BLaER1 (cell line): ENCODE data around the gene CFAP298.

Experiments
- H3K27ac ChIP-seq: shearing (Covaris generic); formaldehyde crosslinking; 2 replicates; pipeline ENCODE4 v1.8.1; 2022
- H3K27me3 ChIP-seq: shearing (Covaris generic); formaldehyde crosslinking; 2 replicates; pipeline ENCODE4 v1.8.1; 2022
- H3K36me3 ChIP-seq: shearing (Covaris generic); formaldehyde crosslinking; 2 replicates; pipeline ENCODE4 v1.8.1; 2022
- H3K4me1 ChIP-seq: shearing (Covaris generic); formaldehyde crosslinking; 2 replicates; pipeline ENCODE4 v1.8.1; 2022
- H3K4me2 ChIP-seq: shearing (Covaris generic); formaldehyde crosslinking; 2 replicates; pipeline ENCODE4 v1.8.1; 2022
- H3K4me3 ChIP-seq: shearing (Covaris generic); formaldehyde crosslinking; 2 replicates; pipeline ENCODE4 v1.8.1; 2022
- H3K9ac ChIP-seq: shearing (Covaris generic); formaldehyde crosslinking; 2 replicates; pipeline ENCODE4 v1.8.1; 2022
- H3K9me3 ChIP-seq: shearing (Covaris generic); formaldehyde crosslinking; 2 replicates; pipeline ENCODE4 v1.8.1; 2022
- H4K20me1 ChIP-seq: shearing (Covaris generic); formaldehyde crosslinking; 2 replicates; pipeline ENCODE4 v1.8.1; 2022
- Cebpa-rat ChIP-seq: shearing (Covaris generic); IDR thresholded peaks from 2 replicates; pipeline ENCODE4 v1.8.1; 2022

CFAP298 gene

DNA sequence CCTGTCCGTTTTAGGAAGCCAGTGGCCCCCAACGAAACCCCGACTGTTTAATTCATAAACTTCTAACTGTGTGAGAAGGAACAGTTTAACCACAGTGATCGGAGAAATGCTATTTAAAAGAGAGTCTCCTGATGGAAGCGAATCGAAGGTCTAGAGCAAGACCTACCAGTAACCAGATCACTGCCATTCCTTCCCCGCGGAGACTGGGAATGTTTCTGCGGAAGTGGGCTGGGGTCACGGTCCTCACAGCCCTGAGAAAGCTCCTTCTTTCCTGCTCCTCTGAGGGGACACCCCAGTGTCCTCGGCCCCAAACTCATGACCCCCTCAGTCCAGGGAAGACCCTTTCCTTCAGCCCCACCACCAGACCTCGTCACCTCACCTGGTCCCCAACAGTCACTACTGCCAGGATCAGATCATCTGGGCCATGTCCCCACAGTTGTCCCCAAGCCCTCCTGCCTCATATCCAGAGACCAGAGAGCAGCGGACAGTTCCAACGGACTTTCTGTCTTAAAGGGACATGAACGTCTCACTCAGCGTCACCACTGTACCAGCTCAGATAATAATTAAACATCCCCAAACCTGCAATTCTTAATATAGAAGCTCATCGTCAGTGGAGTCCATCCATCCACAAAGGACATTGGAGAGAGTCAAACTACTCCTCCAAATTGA is 27.0 kb downstream of the CFAP298 start, which contains the start of gene TCP10L:
TSS of gene TCP10L (minus strand) at position 482 of the 669 bp plus-strand sequence. CDS start 1,219 bp downstream, outside the sequence.
- H3K27me3 ChIP-seq = no peaks in the 10 kb centered on the region
- H4K20me1 ChIP-seq = no peaks in the 10 kb centered on the region
- no peak within 1 kb of the TSS for H3K27ac ChIP-seq
- H3K4me2 ChIP-seq = no peak within 1 kb of the TSS
- no peak within 1 kb of the TSS for H3K9ac ChIP-seq
- H3K4me3 ChIP-seq = no peak within 1 kb of the TSS
- H3K4me1 ChIP-seq = no peaks in the 10 kb centered on the region
- H3K36me3 ChIP-seq = peaks cover 7% of the 10 kb centered on the region; the same call in 1 of the 2 replicates
- no peaks in the 10 kb centered on the region for H3K9me3 ChIP-seq
- TF ChIP-seq Cebpa-rat = no peak

GRCh38 chr21:32584472-32584871 is 27.7 kb downstream of the CFAP298 start:
- no peak for TF ChIP-seq Cebpa-rat
- Histone ChIP-seq H4K20me1 (no peaks in the 10 kb centered on the region), H3K27me3 (no peaks in the 10 kb centered on the region), H3K36me3 (peaks cover 7% of the 10 kb centered on the region; the same call in 1 of the 2 replicates), H3K4me1 (no peaks in the 10 kb centered on the region), H3K4me2 (no peak overlapping the region), H3K9ac (no peak overlapping the region), H3K9me3 (no peaks in the 10 kb centered on the region), H3K27ac (no peak overlapping the region), H3K4me3 (no peak overlapping the region)

GRCh38 chr21:32581732-32582131 is 30.4 kb downstream of the CFAP298 start:
- Histone ChIP-seq H3K9ac (no peak overlapping the region), H3K27ac (no peak overlapping the region), H3K4me2 (no peak overlapping the region), H3K36me3 (peaks cover 10% of the 10 kb centered on the region; the same call in 1 of the 2 replicates), H3K9me3 (no peaks in the 10 kb centered on the region), H4K20me1 (no peaks in the 10 kb centered on the region), H3K4me1 (no peaks in the 10 kb centered on the region), H3K4me3 (no peak overlapping the region), H3K27me3 (no peaks in the 10 kb centered on the region)
- no peak for TF ChIP-seq Cebpa-rat

- Histone ChIP-seq H4K20me1 (no peaks in the 10 kb centered on the region), H3K27ac (no peak overlapping the region), H3K4me2 (no peak overlapping the region), H3K9ac (no peak overlapping the region), H3K9me3 (no peaks in the 10 kb centered on the region), H3K36me3 (peaks cover 8% of the 10 kb centered on the region; the same call in 1 of the 2 replicates), H3K4me1 (no peaks in the 10 kb centered on the region), H3K27me3 (no peaks in the 10 kb centered on the region), H3K4me3 (no peak overlapping the region)
- no peak for TF ChIP-seq Cebpa-rat
These were observed 31.2 kb downstream of the CFAP298 start for GRCh38 chr21:32580949-32581348.

DNA sequence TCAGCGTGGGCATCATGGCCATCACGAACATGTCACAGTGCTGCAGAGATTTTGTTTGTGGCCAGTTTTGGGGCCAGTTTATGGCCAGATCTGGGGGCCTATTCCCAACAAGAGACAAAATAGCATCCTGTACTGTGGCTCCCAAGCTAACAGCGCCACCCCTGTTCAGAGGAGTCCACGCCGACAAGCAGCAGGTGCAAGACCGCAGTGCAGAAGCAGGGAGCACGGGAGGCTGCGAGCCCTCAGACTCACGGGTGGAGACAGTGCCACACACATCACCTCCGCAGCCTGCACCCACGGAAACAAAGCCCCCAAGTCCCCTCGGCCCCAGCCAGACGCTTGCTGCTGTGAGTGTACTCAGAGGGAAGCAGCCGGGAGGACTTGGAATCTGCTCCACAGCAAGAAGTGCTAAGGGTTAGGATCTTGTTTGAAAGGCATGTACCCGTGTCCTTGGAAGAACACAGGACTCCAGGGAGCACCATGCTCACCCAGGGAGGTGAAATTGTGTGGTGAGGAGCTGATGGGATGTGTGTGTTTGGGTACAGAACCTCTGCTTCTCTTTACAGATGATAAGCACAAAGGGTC is 34.0 kb downstream of the CFAP298 start:
- Histone ChIP-seq H4K20me1 (no peaks in the 10 kb centered on the region), H3K27me3 (no peaks in the 10 kb centered on the region), H3K4me3 (no peak overlapping the region), H3K4me1 (no peaks in the 10 kb centered on the region), H3K9ac (no peak overlapping the region), H3K36me3 (peaks cover 9% of the 10 kb centered on the region; the same call in 1 of the 2 replicates), H3K9me3 (no peaks in the 10 kb centered on the region), H3K27ac (no peak overlapping the region), H3K4me2 (no peak overlapping the region)
- TF ChIP-seq Cebpa-rat = no peak

- no peak overlapping the region for H3K27ac ChIP-seq
- no peak for TF ChIP-seq Cebpa-rat
- H3K27me3 ChIP-seq = no peaks in the 10 kb centered on the region
- peaks cover 18% of the 10 kb centered on the region for H3K4me1 ChIP-seq
- no peaks in the 10 kb centered on the region for H4K20me1 ChIP-seq
- no peak overlapping the region for H3K4me3 ChIP-seq
- no peak overlapping the region for H3K4me2 ChIP-seq
- H3K36me3 ChIP-seq = peaks cover 9% of the 10 kb centered on the region; the same call in 1 of the 2 replicates
- no peak overlapping the region for H3K9ac ChIP-seq
- H3K9me3 ChIP-seq = no peaks in the 10 kb centered on the region; the same call in 1 of the 2 replicates
These were observed 36.2 kb downstream of the CFAP298 start for GRCh38 chr21:32576011-32576410.

DNA sequence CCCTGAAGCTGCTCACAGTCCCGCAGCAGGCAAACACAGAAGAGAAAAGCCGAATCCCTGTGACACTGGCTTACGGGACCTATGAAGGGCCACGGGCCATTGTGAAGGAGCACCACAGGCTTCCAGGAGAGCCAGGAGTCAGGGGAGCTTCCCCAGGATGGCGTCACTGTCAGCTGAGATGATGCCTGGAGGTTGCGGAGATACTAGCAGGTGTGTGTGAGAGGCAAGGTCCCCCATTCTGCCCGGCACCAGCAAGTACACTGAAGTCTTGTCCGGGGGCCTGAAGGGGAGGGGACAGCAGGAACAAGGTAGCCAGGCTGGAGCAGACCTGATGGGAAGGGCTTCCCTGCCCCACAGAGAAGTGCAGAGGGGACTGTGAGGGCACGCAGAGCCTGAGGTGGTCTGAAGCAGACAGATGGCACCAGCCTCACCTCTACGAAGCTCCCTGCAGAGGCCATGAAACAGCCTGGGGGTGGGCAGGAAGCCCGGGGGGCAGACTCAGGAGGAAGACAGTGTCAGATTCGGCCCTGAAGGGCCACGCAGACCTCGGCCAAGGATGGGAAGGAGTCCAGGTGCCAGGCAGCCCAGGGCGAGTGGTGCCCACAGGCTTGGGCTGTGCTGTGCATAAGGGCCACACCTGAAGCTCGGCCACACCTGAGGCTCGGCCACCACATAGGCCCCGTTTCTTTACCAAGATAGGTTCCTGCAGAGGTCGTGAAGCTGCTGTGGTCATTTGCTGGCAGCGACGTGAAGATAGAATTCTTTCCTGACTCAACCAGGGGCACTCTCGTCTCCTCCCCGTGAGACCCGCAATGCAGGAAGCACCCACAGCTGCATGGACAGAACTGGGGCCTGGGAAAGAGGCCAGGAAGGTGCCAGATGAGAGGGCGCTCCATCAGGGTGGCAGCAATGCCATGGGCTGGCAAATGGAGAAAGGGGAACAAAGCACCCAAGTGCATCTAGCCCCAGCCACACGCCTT is 36.9 kb downstream of the CFAP298 start:
- Histone ChIP-seq H3K36me3 (peaks cover 9% of the 10 kb centered on the region; the same call in 1 of the 2 replicates), H3K4me1 (peaks cover 26% of the 10 kb centered on the region), H3K27ac (no peak overlapping the region), H3K9me3 (no peaks in the 10 kb centered on the region; the same call in 1 of the 2 replicates), H4K20me1 (no peaks in the 10 kb centered on the region), H3K4me2 (no peak overlapping the region), H3K9ac (no peak overlapping the region), H3K4me3 (no peak overlapping the region), H3K27me3 (no peaks in the 10 kb centered on the region)
- no peak for TF ChIP-seq Cebpa-rat

- Histone ChIP-seq H3K4me1 (peaks cover 46% of the 10 kb centered on the region), H4K20me1 (no peaks in the 10 kb centered on the region), H3K4me3 (no peak overlapping the region), H3K27ac (no peak overlapping the region), H3K4me2 (peak overlapping the region; percentile 50), H3K27me3 (no peaks in the 10 kb centered on the region), H3K9me3 (no peaks in the 10 kb centered on the region; the same call in 1 of the 2 replicates), H3K9ac (no peak overlapping the region), H3K36me3 (0 out of 2 replicates have a peak, but pooled peaks cover 3% of the 10 kb centered on the region)
- TF ChIP-seq Cebpa-rat = no peak
These were observed 39.4 kb downstream of the CFAP298 start for GRCh38 chr21:32572574-32573420.

GRCh38 chr21:32570456-32570855 is 41.7 kb downstream of the CFAP298 start:
- no peak for TF ChIP-seq Cebpa-rat
- no peaks in the 10 kb centered on the region for H4K20me1 ChIP-seq
- H3K4me3 ChIP-seq = peak overlapping the region; percentile 63
- H3K4me1 ChIP-seq = peaks cover 51% of the 10 kb centered on the region
- no peaks in the 10 kb centered on the region for H3K27me3 ChIP-seq
- peak overlapping the region; percentile 72 for H3K27ac ChIP-seq
- H3K36me3 ChIP-seq = no peaks in the 10 kb centered on the region
- H3K9ac ChIP-seq = peak overlapping the region; percentile 57; the same call in 1 of the 2 replicates
- H3K9me3 ChIP-seq = peaks cover 11% of the 10 kb centered on the region; the same call in 1 of the 2 replicates
- H3K4me2 ChIP-seq = peak overlapping the region; percentile 98
